K562 (cell line): ENCODE data around the gene RPTOR. TPM values are rescaled to one million over a fixed set of nuclear protein-coding genes. Genes with fewer than 3 reads are reported as not detected.
A peak's percentile ranks its signal among the peaks of the same experiment; 100 is the strongest.
"Not testable (repeated sequence)": the region's sequence is repeated elsewhere in the genome, so short reads cannot be mapped to it uniquely, and the experiment has no call there.

ENCODE experiments used
- ATAC-seq: fragments of 200-7000 bp; cut with Tn5 transposase; 3 replicates; pipeline ENCODE4 v1.9.1; 2020; ENCODE audit warnings: moderate library complexity
- BruUV-seq: library from RNA; stranded (reverse); fragments of 400-500 nt; replicated peaks from 2 replicates; lab custom pipeline; 2021; lab: Mats Ljungman, UMichigan
- CTCF ChIA-PET: fragments of 300-600 bp; formaldehyde crosslinking; extraction: SDS; loops from one replicate; lab custom pipeline; 2021; ENCODE audit warnings: low intra/inter-chr PET ratio; lab: Yijun Ruan, JAX
- POLR2A ChIA-PET: fragments of 300-600, 350-650 bp; sonication (Branson Sonifier 250); formaldehyde crosslinking; extraction: SDS; loops from one replicate; lab custom pipeline; 2021; ENCODE audit warnings: antibody characterized with exemption, inconsistent platforms; lab: Yijun Ruan, JAX
- DNase-seq, 4 experiments: peaks; one replicate each; pipeline versions ENCODE4 v3.0.0 to v3.0.0-alpha.2; 2011 to 2018; ENCODE audit warnings: low spot score in 3 of 4, mixed read lengths in 3 of 4; ENCODE audit errors: extremely low read depth in 1 of 4
- FAIRE-seq: peaks from 2 replicates; lab custom pipeline; 2011; peaks lifted over from hg19 to GRCh38; lab: Jason Lieb, UNC
- H2AFZ ChIP-seq: 2 replicates; pipeline ENCODE4 v1.6.0; 2011; ENCODE audit warnings: low read depth, low read length, control low read depth, inconsistent platforms
- H3K27ac ChIP-seq: fragments of 200-600 bp; 3 replicates; pipeline ENCODE4 v1.8.0; 2011; ENCODE audit warnings: low read depth, mild to moderate bottlenecking, control low read depth, inconsistent platforms, low read length, moderate library complexity, mixed read lengths; ENCODE audit errors: extremely low read depth
- H3K27me3 ChIP-seq, 2 experiments: fragments of 300-600 bp in 1 of 2; 2 replicates in 1 of 2; 3 replicates in 1 of 2; pipeline versions ENCODE4 v1.6.0 to v1.8.0; 2011; ENCODE audit warnings: inconsistent platforms in 2 of 2, low read length in 2 of 2, mild to moderate bottlenecking in 1 of 2, mixed read lengths in 1 of 2, moderate library complexity in 1 of 2; ENCODE audit not compliant: control insufficient read depth in 2 of 2, insufficient read depth in 2 of 2
- H3K36me3 ChIP-seq: fragments of 300-600 bp; 3 replicates; pipeline ENCODE4 v1.8.0; 2011; ENCODE audit warnings: mild to moderate bottlenecking, low read length, inconsistent platforms; ENCODE audit not compliant: control insufficient read depth, insufficient read depth
- H3K4me1 ChIP-seq, 2 experiments: fragments of 200-600 bp in 1 of 2; replicated peaks in 1 of 2; 2 replicates in 1 of 2; 3 replicates in 1 of 2; pipeline versions ENCODE4 v1.5.1 to v1.8.0; 2011; ENCODE audit warnings: inconsistent platforms in 2 of 2, low read length in 2 of 2, mild to moderate bottlenecking in 1 of 2, mixed read lengths in 1 of 2, moderate library complexity in 1 of 2; ENCODE audit not compliant: control insufficient read depth in 2 of 2, insufficient read depth in 2 of 2
- H3K4me2 ChIP-seq: 2 replicates; pipeline ENCODE4 v1.6.1; 2011; ENCODE audit warnings: low read length, control low read depth, inconsistent platforms, mixed read lengths; ENCODE audit not compliant: insufficient read depth
- H3K4me3 ChIP-seq: fragments of 200-600 bp; sonication (generic), shearing (Covaris generic); 2 replicates; pipeline ENCODE4 v1.5.1; 2016; ENCODE audit warnings: control low read depth, inconsistent platforms
- H3K79me2 ChIP-seq: fragments of 200-600 bp; 3 replicates; pipeline ENCODE4 v1.8.0; 2011; ENCODE audit warnings: low read length, inconsistent platforms; ENCODE audit not compliant: control insufficient read depth, insufficient read depth
- H3K9ac ChIP-seq, 2 experiments: 2 replicates each; pipeline versions ENCODE4 v1.6.0 to v1.6.1; 2011; ENCODE audit warnings: low read depth in 2 of 2, low read length in 2 of 2, control low read depth in 1 of 2, inconsistent platforms in 1 of 2, mild to moderate bottlenecking in 1 of 2, mixed read lengths in 1 of 2; ENCODE audit not compliant: insufficient read depth in 1 of 2
- H3K9me1 ChIP-seq: one replicate; pipeline ENCODE4 v1.6.0; 2011; ENCODE audit warnings: inconsistent platforms, mild to moderate bottlenecking, low read length, moderate library complexity; ENCODE audit not compliant: control insufficient read depth, insufficient read depth
- H3K9me3 ChIP-seq: replicated peaks from 2 replicates; pipeline ENCODE4 v1.5.1; 2011; ENCODE audit warnings: low read depth, low read length, inconsistent platforms; ENCODE audit not compliant: control insufficient read depth, insufficient read depth
- H4K20me1 ChIP-seq: replicated peaks from 2 replicates; pipeline ENCODE4 v1.6.1; 2011; ENCODE audit warnings: low read length, inconsistent platforms, mixed read lengths; ENCODE audit not compliant: control insufficient read depth, insufficient read depth
- WGBS: fragments of 100-300 bp; shearing (Covaris generic); methylation state at CpG from one replicate; pipeline ENCODE4 v1.1.6; 2016; ENCODE audit warnings: low coverage, mixed read lengths; ENCODE audit not compliant: insufficient coverage; ENCODE audit errors: missing lambda C conversion rate; 5-methylcytosine and 5-hydroxymethylcytosine counted together
- in situ Hi-C: fragments of 300-500 bp; cut with MboI; formaldehyde crosslinking; loops from 4 replicates; pipeline ENCODE4 v1.15.0; 2018; ENCODE audit warnings: inconsistent platforms, mixed read lengths
- intact Hi-C: fragments of 100-400 bp; cut with micrococcal nuclease; formaldehyde crosslinking; loops from 2 replicates; pipeline ENCODE4 v1.14.2; 2022
- polyA plus RNA-seq, 8 experiments: library from polyadenylated mRNA; depleted of rRNA in 4 of 8; stranded (reverse) in 5 of 8; unstranded in 3 of 8; fragments of >200 nt; fragmentation: Nextera tagmentation in 2 of 8; fragmentation: Illumina TruSeq in 1 of 8; extraction: Ambion mirVana in 2 of 8; extraction: Trizol in 1 of 8; gene quantifications; 2 replicates each; pipeline versions ENCODE4 v1.2.1 to v1.2.3, GENCODE V29; 2011 to 2014; ENCODE audit warnings: inconsistent platforms in 1 of 8, missing spikeins in 1 of 8
- total RNA-seq, 7 experiments: library from RNA; depleted of rRNA in 6 of 7; stranded (reverse); fragments of >200 nt in 6 of 7; fragmentation: Illumina TruSeq in 2 of 7; extraction: Trizol in 2 of 7; gene quantifications; 2 replicates each; pipeline versions ENCODE4 v1.2.1 to v1.2.3, GENCODE V29; 2011 to 2021; ENCODE audit warnings: low replicate concordance in 1 of 7
- TF ChIP-seq, protein P1 (sequence below): sonication (generic); IDR thresholded peaks from 2 replicates; pipeline ENCODE4 v1.6.1; 2016

RPTOR gene
- total and polyA plus RNA-seq, 9 of the 15 experiments (the other 6 are each of a cell fraction or from before 2014, with no cell fraction given), result 0.24 to 54.1 (median 10.2) TPM

DNA sequence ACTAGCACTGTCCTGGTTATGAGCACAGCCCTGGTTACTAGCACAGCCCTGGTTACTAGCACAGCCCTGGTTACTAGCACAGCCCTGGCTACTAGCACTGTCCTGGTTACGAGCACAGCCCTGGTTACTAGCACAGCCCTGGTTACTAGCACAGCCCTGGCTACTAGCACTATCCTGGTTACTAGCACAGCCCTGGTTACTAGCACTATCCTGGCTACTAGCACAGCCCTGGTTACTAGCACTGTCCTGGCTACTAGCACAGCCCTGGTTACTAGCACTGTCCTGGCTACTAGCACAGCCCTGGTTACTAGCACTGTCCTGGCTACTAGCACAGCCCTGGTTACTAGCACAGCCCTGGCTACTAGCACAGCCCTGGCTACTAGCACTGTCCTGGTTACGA is 199.3 kb downstream of the RPTOR start:
- FAIRE-seq, ATAC-seq, H3K4me2 ChIP-seq, H3K4me3 ChIP-seq, H3K4me1 ChIP-seq, H3K9me3 ChIP-seq, H2AFZ ChIP-seq, H3K79me2 ChIP-seq, intact Hi-C loops, POLR2A ChIA-PET, BruUV-seq, CTCF ChIA-PET, H3K27me3 ChIP-seq, DNase-seq, H3K9ac ChIP-seq, H4K20me1 ChIP-seq, H3K9me1 ChIP-seq, H3K27ac ChIP-seq, in situ Hi-C loops: not testable (repeated sequence)
- WGBS, result 100% methylated on average over 1 of the region's 2 CpGs
- TF ChIP-seq, protein P1, sequence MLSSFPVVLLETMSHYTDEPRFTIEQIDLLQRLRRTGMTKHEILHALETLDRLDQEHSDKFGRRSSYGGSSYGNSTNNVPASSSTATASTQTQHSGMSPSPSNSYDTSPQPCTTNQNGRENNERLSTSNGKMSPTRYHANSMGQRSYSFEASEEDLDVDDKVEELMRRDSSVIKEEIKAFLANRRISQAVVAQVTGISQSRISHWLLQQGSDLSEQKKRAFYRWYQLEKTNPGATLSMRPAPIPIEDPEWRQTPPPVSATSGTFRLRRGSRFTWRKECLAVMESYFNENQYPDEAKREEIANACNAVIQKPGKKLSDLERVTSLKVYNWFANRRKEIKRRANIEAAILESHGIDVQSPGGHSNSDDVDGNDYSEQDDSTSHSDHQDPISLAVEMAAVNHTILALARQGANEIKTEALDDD, result peak; percentile 92
- H3K36me3 ChIP-seq, result peaks cover 16% of the 10 kb centered on the region; the same call in 2 of the 3 replicates

DNA sequence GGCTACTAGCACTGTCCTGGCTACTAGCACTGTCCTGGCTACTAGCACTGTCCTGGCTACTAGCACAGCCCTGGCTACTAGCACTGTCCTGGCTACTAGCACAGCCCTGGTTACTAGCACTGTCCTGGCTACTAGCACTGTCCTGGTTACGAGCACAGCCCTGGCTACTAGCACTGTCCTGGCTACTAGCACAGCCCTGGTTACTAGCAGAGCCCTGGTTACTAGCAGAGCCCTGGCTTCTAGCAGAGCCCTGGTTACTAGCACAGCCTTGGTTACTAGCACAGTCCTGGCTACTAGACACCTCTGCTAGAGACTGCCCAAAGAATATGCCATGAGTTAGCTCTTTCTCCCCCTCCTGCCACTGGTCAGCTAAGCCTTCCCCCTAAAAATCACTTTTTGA is 200.1 kb downstream of the RPTOR start:
- in situ Hi-C loops, H3K4me3 ChIP-seq, H3K27ac ChIP-seq, intact Hi-C loops, POLR2A ChIA-PET, DNase-seq, H2AFZ ChIP-seq, CTCF ChIA-PET, H4K20me1 ChIP-seq, H3K27me3 ChIP-seq, H3K4me1 ChIP-seq, H3K9me3 ChIP-seq, H3K9ac ChIP-seq, H3K79me2 ChIP-seq, FAIRE-seq, BruUV-seq, H3K4me2 ChIP-seq, ATAC-seq, H3K9me1 ChIP-seq: not testable (repeated sequence)
- TF ChIP-seq, protein P1, result peak; percentile 90
- H3K36me3 ChIP-seq, result peaks cover 11% of the 10 kb centered on the region; the same call in 2 of the 3 replicates
- no CpG with 5 or more reads among the region's 1 CpG for WGBS
